Measurements from ENCODE around the gene ADRB2.

ADRB2 gene

DNA sequence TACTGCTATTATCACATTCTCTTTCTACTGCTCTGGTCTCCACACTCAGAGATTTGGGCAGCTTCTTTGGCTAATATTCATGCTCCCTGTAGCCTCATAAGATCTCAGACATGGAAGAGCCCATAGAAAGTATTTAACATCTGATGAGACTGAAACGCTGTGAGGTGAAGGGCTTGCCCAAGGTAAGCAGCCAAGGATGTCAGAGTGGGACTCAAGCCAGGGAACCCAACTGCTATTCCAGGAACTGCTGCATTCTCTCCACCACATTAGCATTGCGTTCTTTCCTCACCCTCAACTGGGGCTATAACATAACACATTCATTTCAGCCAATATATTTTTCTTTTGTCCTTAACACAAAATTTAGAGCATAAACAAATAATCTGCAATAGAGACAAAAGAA, 3.8 kb downstream of the ADRB2 start:
- no peak for DNase-seq (ENCODE audit: extremely low read depth in 1 of 2, low read depth in 1 of 2)

DNA sequence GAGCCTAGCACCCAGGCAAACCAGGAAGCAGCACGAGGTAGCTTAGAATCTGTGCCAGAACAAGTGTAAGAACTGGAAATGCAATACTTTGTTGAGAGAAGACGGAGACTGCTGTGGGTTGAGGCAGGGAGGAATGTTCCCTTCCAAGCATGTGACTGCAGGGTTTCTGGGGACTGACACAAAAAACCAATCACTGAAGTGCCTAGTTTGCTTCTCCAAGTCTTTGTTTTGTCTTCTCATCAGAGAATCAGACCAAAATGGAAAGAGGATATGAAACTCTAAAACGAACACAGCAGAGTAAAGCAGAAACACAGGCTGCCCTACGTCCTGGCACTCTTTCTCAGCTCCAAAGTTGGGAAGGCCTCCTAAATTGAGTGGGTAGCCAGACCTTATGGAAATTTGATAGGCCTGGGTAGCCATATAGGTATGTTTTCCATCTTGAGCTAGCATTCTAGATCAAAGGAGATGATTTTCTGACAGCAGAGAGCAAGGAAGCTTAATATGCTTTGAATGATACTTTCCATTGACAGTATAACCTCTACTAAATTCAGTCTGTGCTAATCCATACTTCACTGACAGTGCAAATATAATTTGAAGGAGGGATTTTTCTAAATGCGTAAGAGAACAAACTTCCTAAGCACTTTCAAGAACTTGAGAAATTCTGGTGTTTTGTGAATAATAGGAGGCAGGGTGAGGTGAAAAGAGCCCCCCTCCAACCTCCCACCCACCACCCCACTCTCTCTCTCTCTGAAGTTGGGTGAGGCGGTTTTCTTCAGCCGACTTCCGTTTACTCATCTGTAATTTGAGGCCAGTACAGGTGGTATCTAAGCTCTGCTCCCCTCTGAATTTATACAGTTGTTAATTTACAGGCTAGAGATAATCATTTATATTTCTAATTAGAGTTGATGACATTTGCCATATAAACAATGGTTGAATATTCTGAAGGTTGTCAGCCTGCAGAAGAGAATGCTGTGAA, 5.5 kb downstream of the ADRB2 start:
- DNase-seq (ENCODE audit: extremely low read depth in 1 of 2, low read depth in 1 of 2): no peak

DNA sequence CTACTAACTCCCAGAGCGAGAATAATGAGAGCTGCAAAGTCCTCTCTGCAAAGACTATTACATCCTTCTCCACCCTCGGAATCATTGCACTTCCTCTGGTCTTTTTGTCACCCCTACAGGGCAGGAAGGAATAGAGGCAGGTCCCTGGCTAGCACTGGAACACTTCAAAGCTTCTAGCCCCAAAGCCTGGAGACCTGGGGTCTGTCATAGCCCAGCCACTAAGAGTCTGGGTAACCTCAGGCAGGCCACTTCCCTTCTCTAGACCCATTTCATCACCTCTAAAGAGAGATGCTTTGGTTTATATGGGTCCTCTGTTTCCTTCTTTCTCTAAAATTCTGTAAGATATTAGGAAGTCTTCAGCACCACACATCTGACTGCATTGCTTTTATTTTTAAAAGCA, 6.7 kb downstream of the ADRB2 start:
- DNase-seq (ENCODE audit: extremely low read depth in 1 of 2, low read depth in 1 of 2): no peak

DNA sequence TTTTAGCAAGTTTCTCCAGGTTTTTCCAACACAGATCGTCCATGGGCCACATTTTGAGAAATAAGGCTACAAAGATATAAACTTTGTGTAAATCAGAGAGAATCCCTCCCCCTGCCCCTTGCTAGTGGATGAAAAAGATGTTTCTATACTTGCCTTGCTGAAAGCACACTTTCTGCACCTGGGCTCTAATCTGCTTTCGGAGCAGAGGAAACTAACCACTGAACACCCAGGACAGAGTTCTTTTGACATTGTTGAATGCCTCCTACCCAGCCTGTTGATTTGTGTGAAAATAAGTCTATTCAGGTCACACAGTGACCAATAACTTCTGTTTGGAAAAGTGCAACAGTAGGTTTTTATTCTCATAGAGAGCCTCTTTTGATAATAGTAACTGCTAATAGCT, 7.5 kb downstream of the ADRB2 start:
- DNase-seq (ENCODE audit: extremely low read depth in 1 of 2, low read depth in 1 of 2): no peak

DNA sequence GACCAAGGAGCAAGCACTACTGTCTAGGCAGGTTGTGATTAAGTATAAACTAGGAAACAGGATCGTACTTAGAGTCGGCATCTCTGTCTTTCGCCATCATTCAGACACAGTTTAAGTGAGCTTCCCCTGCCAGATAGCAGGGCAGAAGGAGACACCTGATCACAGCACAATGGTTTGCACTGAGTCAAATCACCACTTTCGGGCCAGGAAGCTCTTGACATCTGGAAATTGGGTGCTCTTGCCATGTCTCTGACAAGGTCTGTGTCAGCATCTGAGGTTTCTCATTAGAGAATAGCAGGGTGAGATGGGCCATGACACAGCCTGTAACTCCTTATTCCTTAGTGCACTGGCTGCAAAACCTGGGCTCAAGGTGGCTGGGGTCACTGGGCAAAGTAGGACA, 8.3 kb downstream of the ADRB2 start:
- no peak for DNase-seq (ENCODE audit: extremely low read depth in 1 of 2, low read depth in 1 of 2)

DNA sequence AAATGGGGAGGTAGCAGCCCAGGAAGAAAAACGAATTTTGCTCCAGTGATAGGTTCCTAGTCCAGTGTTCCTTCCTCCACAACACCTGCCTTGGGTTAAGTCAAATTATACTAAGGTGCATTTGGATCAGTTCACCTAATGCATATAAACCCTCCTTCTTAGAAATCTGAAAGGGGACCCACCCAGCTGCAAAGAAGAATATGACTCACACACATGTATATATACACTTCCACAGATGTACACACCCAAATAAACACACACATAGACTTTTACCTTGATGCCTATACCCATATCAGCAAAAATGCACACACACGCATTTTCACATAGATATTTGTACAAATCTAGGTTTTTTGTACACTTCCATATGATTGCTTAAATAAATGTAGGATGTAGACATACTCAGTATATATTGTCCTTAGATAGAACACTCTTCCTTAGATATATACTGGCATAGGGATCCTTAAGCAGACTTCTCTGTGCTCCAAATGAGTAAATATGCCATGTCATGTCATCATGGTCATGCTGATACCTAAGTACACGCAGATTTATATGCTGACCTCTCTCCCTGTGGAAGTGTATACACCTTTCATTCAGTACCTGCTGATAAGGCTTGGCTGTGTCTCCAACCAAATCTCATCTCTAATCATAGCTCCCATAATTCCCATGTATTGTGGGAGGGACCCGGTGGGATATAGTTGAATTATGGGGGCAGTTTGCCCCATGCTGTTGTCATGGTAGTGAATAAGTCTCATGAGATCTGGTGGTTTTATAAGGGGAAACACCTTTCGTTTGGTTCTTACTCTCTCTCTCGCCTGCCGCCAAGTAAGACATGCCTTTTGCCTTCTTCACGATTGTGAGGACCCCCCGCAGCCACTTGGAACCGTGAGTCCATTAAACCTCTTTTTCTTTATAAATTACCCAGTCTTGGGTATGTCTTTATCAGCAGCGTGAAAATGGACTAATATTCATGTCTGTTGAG, 10.2 kb downstream of the ADRB2 start:
- DNase-seq (ENCODE audit: extremely low read depth in 1 of 2, low read depth in 1 of 2): no peak

DNA sequence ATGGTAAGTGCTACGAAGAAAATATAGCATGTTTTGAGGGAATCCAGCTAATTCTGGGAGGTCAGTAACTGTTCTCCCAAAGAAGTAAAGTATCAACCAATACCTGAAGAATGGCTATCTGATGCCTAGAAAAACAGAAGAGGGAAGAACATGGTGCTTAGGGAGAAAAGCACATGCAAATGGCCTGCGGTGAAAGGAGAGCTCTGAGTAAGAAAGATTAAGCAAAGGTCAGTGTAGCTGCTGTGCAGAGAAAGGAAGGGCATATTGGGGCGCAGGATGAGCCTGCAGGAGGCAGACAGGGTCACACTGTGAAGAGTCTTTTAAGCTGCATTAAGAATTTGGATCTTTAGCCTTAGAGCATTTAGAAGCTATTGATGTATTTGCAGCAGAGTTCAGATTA, 11.0 kb downstream of the ADRB2 start:
- DNase-seq (ENCODE audit: extremely low read depth in 1 of 2, low read depth in 1 of 2): no peak

DNA sequence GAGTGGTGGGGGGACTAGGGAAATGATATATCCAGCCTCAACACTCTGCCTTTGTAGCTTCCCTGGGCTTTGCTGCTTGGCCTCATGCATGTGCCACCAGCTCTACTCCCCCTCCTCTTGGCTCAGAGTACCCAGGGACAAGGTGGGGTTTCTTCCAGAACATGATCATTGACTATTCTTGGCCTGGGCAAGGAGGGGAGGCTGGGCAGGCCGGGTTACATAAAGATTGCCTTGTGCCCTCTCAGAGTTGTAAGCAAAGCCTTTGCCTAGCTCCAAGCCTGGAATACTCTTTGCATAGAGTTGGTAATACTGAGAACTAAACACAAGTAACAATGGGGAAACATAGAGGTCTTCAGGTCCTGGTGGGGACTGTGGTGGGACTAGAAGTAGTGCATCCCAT, 11.9 kb downstream of the ADRB2 start:
- DNase-seq (ENCODE audit: extremely low read depth in 1 of 2, low read depth in 1 of 2): no peak

DNA sequence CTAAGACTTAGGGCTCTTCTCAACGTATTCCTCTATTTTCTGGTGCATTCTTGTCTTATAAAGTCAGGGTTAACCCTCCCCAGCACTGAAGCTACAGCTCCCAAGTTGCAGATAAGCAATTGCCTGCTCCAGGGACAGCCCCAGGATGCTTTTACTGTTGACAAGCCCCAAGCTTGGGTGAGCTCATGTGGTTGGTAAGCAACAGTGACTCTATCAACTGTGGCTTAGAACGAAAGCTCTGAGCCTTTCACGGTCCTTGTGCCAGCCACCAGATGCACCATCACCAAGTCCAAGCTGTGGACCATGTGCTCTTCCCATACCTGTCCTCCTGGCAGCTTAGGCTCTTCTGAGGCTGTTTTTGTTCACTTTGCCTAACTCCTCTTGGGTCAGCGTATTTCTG, 13.5 kb downstream of the ADRB2 start:
- no peak for DNase-seq (ENCODE audit: extremely low read depth in 1 of 2, low read depth in 1 of 2)

DNA sequence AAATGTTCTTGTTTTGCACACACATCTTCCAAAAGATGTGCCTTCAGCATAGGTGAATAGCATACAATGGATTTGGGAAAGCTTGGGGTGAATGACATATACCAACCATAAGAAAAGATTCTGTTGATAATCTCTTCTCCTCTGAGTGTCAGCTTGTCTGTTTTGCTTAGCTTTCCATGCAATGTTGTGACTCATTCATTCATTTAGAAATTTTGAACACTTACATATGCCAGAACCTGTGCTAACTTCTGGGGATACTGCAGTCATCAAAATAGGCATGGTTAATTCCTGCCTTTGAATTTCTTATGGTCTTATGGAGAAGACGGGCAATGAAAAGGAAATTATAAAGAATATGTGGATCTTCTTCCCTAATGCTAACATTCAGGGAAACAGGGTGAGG, 14.1 kb downstream of the ADRB2 start:
- DNase-seq (ENCODE audit: extremely low read depth in 1 of 2, low read depth in 1 of 2): no peak

DNA sequence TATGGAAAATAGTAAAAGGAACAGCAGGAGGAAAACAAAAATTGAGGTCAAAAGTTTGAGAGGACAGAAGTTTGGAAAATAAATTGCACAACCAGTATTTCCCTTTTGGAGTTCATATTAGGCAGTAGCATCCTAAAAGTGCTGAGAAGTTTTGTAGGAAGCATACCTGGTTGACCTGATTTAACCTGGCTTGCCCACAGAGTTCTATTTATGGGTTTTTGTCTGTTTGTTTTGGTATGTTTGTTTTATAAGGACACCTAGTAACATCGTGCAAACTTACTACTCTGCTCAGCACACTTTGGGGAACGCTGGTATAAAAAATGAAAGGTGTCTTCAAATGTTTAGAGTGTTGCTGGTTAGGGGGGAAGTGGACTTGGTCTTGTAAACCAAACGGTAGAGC, 15.1 kb downstream of the ADRB2 start:
- no peak for DNase-seq (ENCODE audit: extremely low read depth in 1 of 2, low read depth in 1 of 2)

DNA sequence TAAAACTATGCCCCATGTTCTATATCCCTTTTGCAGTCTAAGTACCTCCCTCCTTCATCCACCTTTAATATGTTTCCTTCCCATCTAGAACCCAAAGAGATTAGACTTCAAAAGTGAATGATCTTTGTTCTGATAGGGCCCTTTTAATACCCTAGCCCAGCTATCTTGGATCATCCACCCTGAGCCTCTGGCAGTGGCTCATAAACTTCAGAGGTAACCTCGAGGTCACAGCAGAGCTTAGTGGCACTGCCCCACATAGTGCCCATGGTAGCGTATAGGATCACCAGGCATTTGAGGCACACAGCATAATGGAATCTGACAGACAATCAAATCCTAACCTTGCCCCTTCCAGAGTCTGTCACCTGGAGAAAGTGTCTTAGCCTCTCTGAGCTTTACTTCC, 15.8 kb downstream of the ADRB2 start:
- no peak for DNase-seq (ENCODE audit: extremely low read depth in 1 of 2, low read depth in 1 of 2)

DNA sequence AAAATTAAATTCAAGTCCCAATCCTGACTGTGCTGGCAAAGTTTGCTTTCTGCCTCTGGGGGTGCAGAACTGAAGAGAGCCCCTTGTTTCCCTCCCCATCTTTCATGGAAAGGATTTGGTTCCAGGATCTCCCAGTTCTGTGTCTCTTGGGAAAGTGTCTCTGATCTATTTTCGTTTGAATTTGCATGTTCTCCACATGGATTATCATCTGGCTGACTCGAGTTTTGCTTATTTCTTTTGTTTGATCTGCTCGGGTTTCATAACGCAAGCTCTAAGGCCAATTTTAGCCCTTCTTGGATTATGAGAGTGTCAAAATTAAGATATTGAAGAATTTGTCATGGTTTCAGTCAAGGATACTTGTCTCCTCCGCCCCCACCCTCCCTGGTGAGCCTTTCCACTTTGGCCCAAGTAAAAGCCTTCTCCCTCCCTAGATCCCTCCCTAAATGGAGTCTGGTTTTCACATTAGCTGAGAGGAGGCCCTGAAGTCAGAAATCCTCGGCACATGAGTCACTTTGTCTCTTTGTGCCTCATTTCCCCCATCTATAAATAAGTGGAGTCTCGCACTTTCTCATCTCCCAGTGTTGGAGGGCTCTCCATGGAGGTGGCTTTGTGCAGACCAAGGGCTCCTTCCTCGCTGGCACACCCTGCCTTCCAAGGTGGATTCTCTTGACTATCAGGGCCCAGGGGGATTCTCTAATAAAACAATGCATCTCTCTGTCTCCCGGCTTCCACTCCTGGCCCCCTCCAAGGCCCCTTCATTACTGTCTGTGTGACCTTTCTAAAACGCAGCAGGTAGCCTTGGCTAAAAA, 17.3 kb downstream of the ADRB2 start:
- DNase-seq (ENCODE audit: extremely low read depth in 1 of 2, low read depth in 1 of 2): no peak

DNA sequence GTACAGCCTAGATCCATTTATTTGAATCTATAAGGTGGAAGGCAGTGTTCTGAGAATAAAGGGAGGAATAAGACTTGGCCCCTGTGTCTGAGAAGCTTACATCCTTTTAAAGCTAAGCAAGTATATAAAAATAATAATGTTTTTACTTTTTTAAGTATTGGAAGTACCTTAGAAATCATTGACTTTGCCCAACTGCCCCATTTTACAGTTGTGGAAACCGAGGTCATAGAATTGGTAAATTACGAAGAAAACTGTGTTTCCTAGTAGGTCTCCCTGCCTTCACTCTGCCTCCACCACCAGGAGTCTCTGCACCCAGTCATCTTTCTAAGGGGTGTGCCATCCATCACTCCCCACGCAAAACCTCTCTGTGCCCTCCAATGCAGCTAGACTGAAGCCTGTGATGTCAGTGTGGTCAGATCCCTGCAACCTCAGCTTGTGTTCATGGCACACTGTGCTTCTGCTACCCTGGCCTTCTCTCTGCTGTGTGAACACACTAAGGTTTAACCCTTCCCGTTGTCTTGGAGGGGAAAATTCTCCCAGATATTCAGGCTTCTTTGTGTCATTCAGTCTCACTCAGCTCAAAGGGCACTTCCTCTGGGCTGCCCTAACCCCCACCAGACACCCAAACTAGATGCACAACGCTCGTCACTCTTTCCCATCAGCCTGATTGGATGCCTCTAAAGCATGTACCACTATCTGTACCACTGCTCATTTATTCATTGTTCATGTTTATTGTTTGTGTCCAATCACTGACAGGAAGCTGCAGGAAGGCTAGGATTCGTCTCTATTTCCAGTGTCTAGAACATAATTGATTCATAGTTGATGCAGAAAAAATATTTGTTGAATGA, 18.2 kb downstream of the ADRB2 start:
- DNase-seq (ENCODE audit: extremely low read depth in 1 of 2, low read depth in 1 of 2): no peak

DNA sequence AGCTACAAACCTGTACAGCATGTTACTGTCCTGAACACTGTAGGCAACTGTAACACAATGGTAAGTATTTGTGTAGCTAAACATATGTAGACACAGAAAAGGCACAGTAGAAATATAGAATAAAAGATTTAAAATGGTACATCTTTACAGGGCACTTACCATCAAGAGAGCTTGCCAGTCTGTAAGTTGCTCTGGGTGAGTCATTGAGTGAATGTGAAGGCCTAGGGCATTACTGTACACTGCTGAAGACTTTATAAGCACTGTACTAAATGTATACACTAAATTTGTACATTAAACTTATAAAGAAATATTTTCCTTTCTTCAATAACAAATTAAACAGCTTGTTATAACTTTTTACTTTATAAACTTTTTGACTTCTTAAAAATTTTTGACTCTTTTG, 20.5 kb downstream of the ADRB2 start:
- no peak for DNase-seq (ENCODE audit: extremely low read depth in 1 of 2, low read depth in 1 of 2)

DNA sequence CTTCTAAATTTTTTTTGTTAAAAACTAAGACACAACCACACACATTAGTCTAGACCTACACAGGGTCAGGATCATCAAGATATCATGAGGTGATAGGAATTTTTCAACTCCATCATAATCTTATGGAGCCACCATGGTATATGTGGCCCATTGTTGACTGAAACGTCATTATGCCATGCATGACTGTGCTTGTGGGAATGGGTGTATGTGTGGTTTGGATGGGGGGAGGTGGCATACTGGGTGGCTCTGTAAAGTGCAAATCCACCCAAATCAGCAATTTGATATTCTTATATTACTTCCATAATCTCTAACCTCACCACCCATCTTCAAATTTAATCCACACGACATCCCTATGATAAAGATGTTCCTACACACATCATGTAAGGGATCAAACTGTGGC, 21.0 kb downstream of the ADRB2 start:
- no peak for DNase-seq (ENCODE audit: extremely low read depth in 1 of 2, low read depth in 1 of 2)

DNA sequence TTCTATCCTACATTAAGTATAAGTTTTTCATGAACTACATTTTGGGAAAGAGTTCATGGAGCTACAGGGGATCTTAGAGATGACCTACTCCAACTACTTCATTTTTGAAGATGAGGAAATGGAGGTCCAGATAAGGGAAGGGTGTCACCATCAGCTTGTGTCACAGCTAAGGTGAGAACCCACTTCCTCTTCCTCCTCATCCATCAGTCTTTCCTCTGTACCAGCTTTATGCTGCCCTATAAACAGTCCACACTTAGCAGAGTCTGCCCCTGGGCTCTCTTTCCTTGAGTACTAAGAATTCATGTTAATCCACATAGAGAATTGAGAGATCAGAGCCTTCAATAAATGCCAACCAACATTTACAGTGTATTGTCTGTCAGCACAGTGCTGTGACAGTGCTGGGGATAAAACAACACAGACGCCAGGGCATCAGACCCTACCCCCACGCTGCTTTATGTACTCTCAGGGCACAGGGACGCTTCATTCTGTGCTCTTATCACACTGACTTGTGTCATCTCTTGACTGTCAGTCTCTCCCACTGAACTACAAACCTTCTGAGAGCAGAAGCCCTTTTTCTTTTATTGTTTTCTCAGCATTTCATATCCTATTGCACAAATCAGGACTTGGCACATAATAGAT, 22.1 kb downstream of the ADRB2 start:
- no peak for DNase-seq (ENCODE audit: extremely low read depth in 1 of 2, low read depth in 1 of 2)

DNA sequence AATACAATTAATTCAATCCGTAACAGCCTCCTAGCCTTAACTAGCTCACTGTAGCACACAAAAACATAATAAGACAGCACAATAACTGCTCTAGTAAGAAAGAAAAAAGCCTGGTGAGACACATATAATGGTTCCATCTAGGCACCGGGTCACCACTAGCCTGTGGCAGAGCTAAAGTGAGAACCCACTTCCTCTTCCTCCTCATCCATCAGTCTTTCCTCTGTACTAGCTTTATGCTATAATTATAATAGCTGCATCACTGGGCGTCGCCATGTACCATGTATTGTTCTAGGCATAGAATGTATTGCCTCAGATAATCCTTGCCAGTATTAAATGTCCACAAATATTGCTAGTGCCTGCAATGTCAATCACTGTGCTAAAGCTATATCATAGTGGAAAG, 23.1 kb downstream of the ADRB2 start:
- no peak for DNase-seq (ENCODE audit: extremely low read depth in 1 of 2, low read depth in 1 of 2)

DNA sequence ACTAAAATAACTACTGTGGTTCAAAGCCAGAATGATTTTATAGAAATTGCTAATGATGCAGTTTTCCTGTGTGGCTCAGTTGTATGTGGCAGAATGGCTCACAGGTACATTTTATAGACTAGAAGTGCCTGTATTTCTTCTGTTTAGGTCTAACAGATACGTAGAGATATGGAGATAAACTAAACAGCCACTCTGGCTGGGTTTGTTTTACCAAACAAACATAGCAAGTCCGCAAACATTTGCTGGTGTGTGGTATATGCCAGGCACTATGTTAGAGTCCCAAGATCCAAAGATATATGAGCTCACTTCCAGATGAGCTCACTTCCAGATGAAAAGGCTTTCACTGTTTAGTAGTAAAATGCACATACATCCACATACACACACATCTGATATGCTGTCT, 24.4 kb downstream of the ADRB2 start:
- no peak for DNase-seq (ENCODE audit: extremely low read depth in 1 of 2, low read depth in 1 of 2)

DNA sequence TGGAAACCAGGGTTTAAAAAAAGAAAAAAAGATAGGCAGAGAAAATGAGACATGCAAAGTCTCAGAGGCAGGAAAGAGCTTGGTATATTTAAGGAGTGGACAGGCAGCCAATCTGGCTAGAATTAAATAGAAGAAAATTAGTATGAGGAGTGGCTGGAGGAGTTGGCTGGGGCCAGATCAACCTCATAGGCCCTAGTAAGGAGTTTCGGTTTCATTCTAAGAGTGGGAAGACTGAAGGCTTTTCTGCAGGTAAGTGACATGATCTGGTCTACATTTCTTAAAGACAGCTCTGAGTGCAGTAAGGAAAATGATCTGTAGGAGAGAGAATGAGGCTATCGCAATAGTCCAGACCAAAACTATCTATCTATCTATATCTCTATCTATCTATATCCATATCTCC, 27.5 kb downstream of the ADRB2 start:
- no peak for DNase-seq (ENCODE audit: extremely low read depth in 1 of 2, low read depth in 1 of 2)

All from stimulated activated CD8-positive, alpha-beta memory T cell treated with anti-CD3 and anti-CD28 coated beads, Interleukin-7, amount 100 ng/mL, for 48 hours (primary cell).